ENCODE measurements around the gene RHEX. TPM values are rescaled to one million over a fixed set of nuclear protein-coding genes. Genes with fewer than 3 reads are reported as not detected.

RHEX gene
- polyA plus RNA-seq, 2 of the 4 experiments (the other 2 are of a cell fraction) = not detected

DNA sequence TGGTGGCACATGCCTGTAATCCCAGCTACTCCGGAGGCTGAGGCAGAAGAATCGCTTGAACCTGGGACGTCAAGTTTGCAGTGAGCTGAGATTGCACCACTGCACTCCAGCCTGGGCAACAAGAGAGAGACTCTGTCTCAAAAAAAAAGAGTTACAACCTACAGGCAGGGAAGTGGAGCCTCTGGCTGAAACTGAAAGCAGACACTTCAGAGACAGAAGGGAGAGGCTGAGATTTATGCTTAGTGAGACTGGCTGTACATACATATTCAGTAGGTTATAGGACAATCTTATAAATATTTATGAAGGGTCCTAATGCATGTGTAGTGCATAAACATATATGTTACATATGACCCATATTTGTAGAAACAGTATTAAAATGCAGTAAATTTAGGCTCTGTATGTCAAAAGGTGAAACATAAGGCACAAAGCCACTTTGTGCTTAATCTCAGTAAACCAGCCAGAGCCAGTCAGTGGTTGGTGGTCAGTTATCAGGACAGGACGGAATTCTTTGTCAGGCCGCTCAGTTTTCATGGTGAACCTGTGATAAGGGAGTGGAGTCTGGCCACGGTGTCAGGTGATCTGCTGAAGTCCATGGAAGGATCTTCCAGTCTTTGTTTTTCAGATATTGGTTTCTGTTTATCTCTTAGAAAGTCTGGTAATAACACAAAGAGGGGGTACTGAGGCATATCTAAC is 13.7 kb downstream of the RHEX start:
- 65% methylated on average over 5 of the region's 6 CpGs for WGBS (ENCODE audit: missing lambda C conversion rate)
- TF ChIP-seq ZSCAN20 (CRISPR knock-in tag; IDR thresholded peaks at IDR 0.05) (no peak), CEBPB (IDR thresholded peaks at IDR 0.05) (no peak), REST (IDR thresholded peaks at IDR 0.05) (no peak), SMC3 (IDR thresholded peaks at IDR 0.05) (no peak), RNF2 (IDR thresholded peaks at IDR 0.05; ENCODE audit: borderline replicate concordance, low read depth) (no peak), HDAC2 (IDR thresholded peaks at IDR 0.05) (no peak), HEYL (CRISPR knock-in tag; IDR thresholded peaks at IDR 0.05) (no peak), FOSL2 (IDR thresholded peaks at IDR 0.05) (no peak), FOSL2 (CRISPR knock-in tag; IDR thresholded peaks at IDR 0.05) (no peak), ESRRA (IDR thresholded peaks at IDR 0.05; ENCODE audit: borderline replicate concordance, low read length) (no peak), EHF (CRISPR knock-in tag; IDR thresholded peaks at IDR 0.05) (no peak), PHF8 (IDR thresholded peaks at IDR 0.05; ENCODE audit: borderline replicate concordance, low read depth) (no peak), USF2 (IDR thresholded peaks at IDR 0.05) (no peak), EHMT2 (IDR thresholded peaks at IDR 0.05; ENCODE audit: low read depth) (no peak)
- TF ChIP-seq, protein P1, sequence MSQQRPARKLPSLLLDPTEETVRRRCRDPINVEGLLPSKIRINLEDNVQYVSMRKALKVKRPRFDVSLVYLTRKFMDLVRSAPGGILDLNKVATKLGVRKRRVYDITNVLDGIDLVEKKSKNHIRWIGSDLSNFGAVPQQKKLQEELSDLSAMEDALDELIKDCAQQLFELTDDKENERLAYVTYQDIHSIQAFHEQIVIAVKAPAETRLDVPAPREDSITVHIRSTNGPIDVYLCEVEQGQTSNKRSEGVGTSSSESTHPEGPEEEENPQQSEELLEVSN (IDR thresholded peaks at IDR 0.05; ENCODE audit: borderline replicate concordance, low read depth) = no peak
- TF ChIP-seq, protein P2, sequence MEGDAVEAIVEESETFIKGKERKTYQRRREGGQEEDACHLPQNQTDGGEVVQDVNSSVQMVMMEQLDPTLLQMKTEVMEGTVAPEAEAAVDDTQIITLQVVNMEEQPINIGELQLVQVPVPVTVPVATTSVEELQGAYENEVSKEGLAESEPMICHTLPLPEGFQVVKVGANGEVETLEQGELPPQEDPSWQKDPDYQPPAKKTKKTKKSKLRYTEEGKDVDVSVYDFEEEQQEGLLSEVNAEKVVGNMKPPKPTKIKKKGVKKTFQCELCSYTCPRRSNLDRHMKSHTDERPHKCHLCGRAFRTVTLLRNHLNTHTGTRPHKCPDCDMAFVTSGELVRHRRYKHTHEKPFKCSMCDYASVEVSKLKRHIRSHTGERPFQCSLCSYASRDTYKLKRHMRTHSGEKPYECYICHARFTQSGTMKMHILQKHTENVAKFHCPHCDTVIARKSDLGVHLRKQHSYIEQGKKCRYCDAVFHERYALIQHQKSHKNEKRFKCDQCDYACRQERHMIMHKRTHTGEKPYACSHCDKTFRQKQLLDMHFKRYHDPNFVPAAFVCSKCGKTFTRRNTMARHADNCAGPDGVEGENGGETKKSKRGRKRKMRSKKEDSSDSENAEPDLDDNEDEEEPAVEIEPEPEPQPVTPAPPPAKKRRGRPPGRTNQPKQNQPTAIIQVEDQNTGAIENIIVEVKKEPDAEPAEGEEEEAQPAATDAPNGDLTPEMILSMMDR (IDR thresholded peaks at IDR 0.05) = no peak
- POLR2A ChIA-PET = no interaction called here
- FAIRE-seq (no peak), ATAC-seq (no peak), DNase-seq (ENCODE audit: low read depth in 1 of 2, low spot score in 1 of 2) (no peak)
- CTCF ChIA-PET = interaction anchor here (0.8 kb wide), 1 partner anchor 89 kb away, joined by 3 read pairs; no protein-coding TSS in a partner anchor
- Histone ChIP-seq H3K4me2 (no peak overlapping the region), H3K4me3 (no peak overlapping the region), H3K4me1 (no peaks in the 10 kb centered on the region), H3K27ac (no peak overlapping the region), H3K9me3 (no peaks in the 10 kb centered on the region)

GRCh38 chr1:206067486-206068227 is 14.7 kb downstream of the RHEX start:
- no peak for DNase-seq (ENCODE audit: low read depth in 1 of 2, low spot score in 1 of 2)
- POLR2A ChIA-PET = no interaction called here
- no peak for ATAC-seq
- no peak for FAIRE-seq
- Histone ChIP-seq H3K4me1 (no peaks in the 10 kb centered on the region), H3K27ac (no peak overlapping the region), H3K4me3 (no peak overlapping the region), H3K9me3 (no peaks in the 10 kb centered on the region), H3K4me2 (no peak overlapping the region)
- CTCF ChIA-PET = interaction anchor here (0.8 kb wide), 1 partner anchor 90 kb away, joined by 3 read pairs; no protein-coding TSS in a partner anchor
- WGBS (ENCODE audit: missing lambda C conversion rate) = 59% methylated on average over 8 of the region's 8 CpGs
- TF ChIP-seq POLR2A (IDR thresholded peaks at IDR 0.05; ENCODE audit: low read length) (no peak), EHF (CRISPR knock-in tag; IDR thresholded peaks at IDR 0.05) (no peak), HOXA7 (CRISPR knock-in tag; IDR thresholded peaks at IDR 0.05) (no peak)

All from A549 (cell line).